IPS-15b (cell line): Measurements from ENCODE around the gene HSBP1L1.
A peak's percentile ranks its signal among the peaks of the same experiment; 100 is the strongest.
"Not testable (repeated sequence)": the region's sequence is repeated elsewhere in the genome, so short reads cannot be mapped to it uniquely, and the experiment has no call there.

Source experiments
- H3K27me3 ChIP-seq: one replicate; pipeline ENCODE4 v1.6.1; 2013; ENCODE audit warnings: low read length; ENCODE audit not compliant: control insufficient read depth, insufficient read depth
- H3K36me3 ChIP-seq: one replicate; pipeline ENCODE4 v1.6.1; 2013; ENCODE audit warnings: low read length; ENCODE audit not compliant: control insufficient read depth, insufficient read depth
- H3K4me1 ChIP-seq: one replicate; pipeline ENCODE4 v1.6.1; 2013; ENCODE audit warnings: mild to moderate bottlenecking, low read length; ENCODE audit not compliant: control insufficient read depth, insufficient read depth
- H3K4me3 ChIP-seq: one replicate; pipeline ENCODE4 v1.5.1; 2013; ENCODE audit warnings: low read depth, low read length
- H3K9ac ChIP-seq: one replicate; pipeline ENCODE4 v1.6.1; 2013; ENCODE audit warnings: low read depth, mild to moderate bottlenecking, low read length
- H3K9me3 ChIP-seq: one replicate; pipeline ENCODE4 v1.6.1; 2013; ENCODE audit warnings: mild to moderate bottlenecking, low read length; ENCODE audit not compliant: control insufficient read depth, insufficient read depth

Gene HSBP1L1

GRCh38 chr18:79950515-79951341 is 13.7 kb upstream of the HSBP1L1 start:
- peak overlapping the region; percentile 58 for H3K4me3 ChIP-seq
- H3K9ac ChIP-seq, result no peak overlapping the region
- no peaks in the 10 kb centered on the region for H3K9me3 ChIP-seq
- H3K27me3 ChIP-seq, result peaks cover 37% of the 10 kb centered on the region
- peaks cover 2% of the 10 kb centered on the region for H3K36me3 ChIP-seq
- H3K4me1 ChIP-seq, result peaks cover 8% of the 10 kb centered on the region

GRCh38 chr18:79951545-79952455 is 12.6 kb upstream of the HSBP1L1 start, which contains the start of gene SLC66A2:
Gene SLC66A2, minus strand, starts transcription at chr18:79951653. Its CDS starts 727 bp downstream, at chr18:79950926.
- no peaks in the 10 kb centered on the region for H3K9me3 ChIP-seq
- peaks cover 46% of the 10 kb centered on the region for H3K27me3 ChIP-seq
- H3K4me1 ChIP-seq, result peaks cover 8% of the 10 kb centered on the region
- peak within 1 kb of the TSS; percentile 58 for H3K4me3 ChIP-seq
- H3K36me3 ChIP-seq, result peaks cover 2% of the 10 kb centered on the region
- H3K9ac ChIP-seq, result no peak within 1 kb of the TSS

- H3K27me3 ChIP-seq, result peaks cover 46% of the 10 kb centered on the region
These were observed 11.9 kb upstream of the HSBP1L1 start for GRCh38 chr18:79952456-79952995.

GRCh38 chr18:79952996-79953559 is 11.4 kb upstream of the HSBP1L1 start:
- no peak overlapping the region for H3K4me3 ChIP-seq
- H3K36me3 ChIP-seq, result peaks cover 2% of the 10 kb centered on the region
- no peaks in the 10 kb centered on the region for H3K9me3 ChIP-seq
- H3K4me1 ChIP-seq, result peaks cover 8% of the 10 kb centered on the region
- H3K9ac ChIP-seq, result no peak overlapping the region
- peaks cover 46% of the 10 kb centered on the region for H3K27me3 ChIP-seq

More at GRCh38 chr18:79952456-79952995, 11.9 kb upstream of the HSBP1L1 start:
- Histone ChIP-seq H3K4me3 (peak overlapping the region; percentile 43), H3K36me3 (peaks cover 2% of the 10 kb centered on the region), H3K4me1 (peaks cover 8% of the 10 kb centered on the region), H3K9ac (no peak overlapping the region), H3K9me3 (no peaks in the 10 kb centered on the region)

- H3K36me3 ChIP-seq, result peaks cover under 1% of the 10 kb centered on the region
- H3K4me1 ChIP-seq, result peaks cover 12% of the 10 kb centered on the region
- H3K9me3 ChIP-seq, result no peaks in the 10 kb centered on the region
- H3K9ac ChIP-seq, result no peak overlapping the region
- H3K4me3 ChIP-seq, result no peak overlapping the region
- H3K27me3 ChIP-seq, result peaks cover 56% of the 10 kb centered on the region
These were observed 10.3 kb upstream of the HSBP1L1 start for GRCh38 chr18:79953971-79954651.

- peaks cover 17% of the 10 kb centered on the region for H3K4me1 ChIP-seq
- H3K9ac ChIP-seq, result no peak overlapping the region
- H3K4me3 ChIP-seq, result no peak overlapping the region
- no peaks in the 10 kb centered on the region for H3K36me3 ChIP-seq
- no peaks in the 10 kb centered on the region for H3K9me3 ChIP-seq
- H3K27me3 ChIP-seq, result peaks cover 59% of the 10 kb centered on the region
These were observed 9.7 kb upstream of the HSBP1L1 start for GRCh38 chr18:79954791-79955190.

DNA sequence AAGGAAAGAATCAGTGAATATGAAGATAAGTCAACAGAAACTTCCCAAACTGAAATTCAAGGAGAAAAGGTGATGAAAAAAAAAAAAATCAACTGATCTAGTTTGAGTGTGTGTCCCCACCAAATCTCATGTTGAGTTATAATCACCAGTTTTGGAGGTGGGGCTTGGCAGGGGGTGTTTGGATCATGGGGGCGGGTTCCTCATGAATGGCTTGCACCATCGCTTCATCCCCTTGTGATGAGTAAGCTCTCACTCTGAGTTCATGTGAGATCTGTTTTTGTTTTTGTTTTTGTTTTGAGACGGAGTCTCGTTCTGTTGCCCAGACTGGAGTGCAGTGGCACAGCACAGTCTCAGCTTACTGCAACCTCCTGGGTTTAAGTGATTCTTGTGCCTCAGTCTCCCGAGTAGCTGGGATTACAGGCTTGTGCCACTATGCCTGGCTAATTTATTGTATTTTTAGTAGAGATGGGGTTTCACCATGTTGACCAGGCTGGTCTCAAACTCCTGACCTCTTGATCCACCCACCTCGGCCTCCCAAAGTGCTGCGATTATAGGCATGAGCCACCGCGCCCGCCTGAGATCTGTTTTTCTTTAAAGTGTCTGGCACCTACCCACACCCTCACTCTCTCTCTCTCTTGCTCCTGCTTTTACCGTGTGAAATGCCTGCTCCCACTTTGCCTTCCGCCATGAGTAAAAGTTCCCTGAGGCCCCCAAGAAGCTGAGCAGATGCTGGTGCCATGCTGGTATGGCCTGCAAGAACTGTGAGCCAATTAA is 9.0 kb upstream of the HSBP1L1 start:
- Histone ChIP-seq H3K36me3 (no peaks in the 10 kb centered on the region), H3K4me3 (no peak overlapping the region), H3K9ac (no peak overlapping the region), H3K27me3 (peaks cover 56% of the 10 kb centered on the region), H3K4me1 (peaks cover 21% of the 10 kb centered on the region), H3K9me3 (no peaks in the 10 kb centered on the region)

DNA sequence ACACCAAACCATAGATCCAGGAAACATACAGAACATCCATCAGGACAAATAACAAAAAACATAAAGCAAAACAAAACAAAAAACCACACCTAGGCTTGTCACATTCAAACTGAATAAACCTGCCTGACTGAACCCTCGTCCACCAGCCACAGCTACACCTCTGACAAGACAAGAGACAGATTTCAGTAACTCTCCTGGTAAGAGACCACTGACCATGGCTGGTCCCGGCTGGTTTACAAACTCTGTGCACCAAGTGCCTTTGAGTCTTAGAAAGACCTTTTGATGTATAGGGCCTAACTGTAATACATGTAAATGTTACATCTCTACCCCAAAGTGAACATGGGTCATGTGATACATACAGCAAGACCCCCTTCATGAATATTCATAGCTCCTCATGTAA is 8.2 kb upstream of the HSBP1L1 start:
- H3K27me3 ChIP-seq, result peaks cover 62% of the 10 kb centered on the region
- H3K4me3 ChIP-seq, result no peak overlapping the region
- no peaks in the 10 kb centered on the region for H3K9me3 ChIP-seq
- no peaks in the 10 kb centered on the region for H3K36me3 ChIP-seq
- no peak overlapping the region for H3K9ac ChIP-seq
- H3K4me1 ChIP-seq, result peaks cover 24% of the 10 kb centered on the region

- peaks cover 24% of the 10 kb centered on the region for H3K4me1 ChIP-seq
- H3K9me3 ChIP-seq, result no peaks in the 10 kb centered on the region
- no peak overlapping the region for H3K9ac ChIP-seq
- no peak overlapping the region for H3K4me3 ChIP-seq
- H3K36me3 ChIP-seq, result peaks cover 2% of the 10 kb centered on the region
- peaks cover 78% of the 10 kb centered on the region for H3K27me3 ChIP-seq
These were observed 5.5 kb upstream of the HSBP1L1 start for GRCh38 chr18:79958981-79959380.

GRCh38 chr18:79960161-79960801 is 4.2 kb upstream of the HSBP1L1 start:
- Histone ChIP-seq H3K27me3 (peaks cover 71% of the 10 kb centered on the region), H3K4me3 (peak overlapping the region; percentile 20), H3K4me1 (peaks cover 18% of the 10 kb centered on the region)
- H3K36me3 ChIP-seq, H3K9ac ChIP-seq, H3K9me3 ChIP-seq: not testable (repeated sequence)
